GM18909 (cell line): ENCODE results near the gene PAK5.

Experiments used
- ATAC-seq: cut with Tn5 transposase; IDR thresholded peaks from one replicate; pipeline ENCODE4 v1.9.1; 2021; ENCODE audit warnings: mild to moderate bottlenecking; ENCODE audit not compliant: unreplicated experiment, poor library complexity

The PAK5 gene

GRCh38 chr20:9543214-9543613 is 295.7 kb downstream of the PAK5 start:
- no peak for ATAC-seq

GRCh38 chr20:9535449-9535848 is 303.4 kb downstream of the PAK5 start:
- no peak for ATAC-seq

- no peak for ATAC-seq
Measured at GRCh38 chr20:9534025-9534424, 304.9 kb downstream of the PAK5 start.

GRCh38 chr20:9532069-9532838 is 306.6 kb downstream of the PAK5 start:
- ATAC-seq: no peak

- no peak for ATAC-seq
Measured at GRCh38 chr20:9531581-9531980, 307.3 kb downstream of the PAK5 start.

- no peak for ATAC-seq
Measured at GRCh38 chr20:9523636-9524035, 315.2 kb downstream of the PAK5 start.

- ATAC-seq: no peak
Measured at GRCh38 chr20:9520086-9520485, 318.8 kb downstream of the PAK5 start.

- no peak for ATAC-seq
Measured at GRCh38 chr20:9518576-9519175, 320.2 kb downstream of the PAK5 start.

- ATAC-seq: no peak
Measured at GRCh38 chr20:9517297-9518162, 321.3 kb downstream of the PAK5 start.

GRCh38 chr20:9516234-9516871 is 322.5 kb downstream of the PAK5 start:
- no peak for ATAC-seq

GRCh38 chr20:9515741-9516233 is 323.1 kb downstream of the PAK5 start:
- ATAC-seq: no peak

GRCh38 chr20:9515214-9515585 is 323.7 kb downstream of the PAK5 start:
- no peak for ATAC-seq

GRCh38 chr20:9514461-9515213 is 324.2 kb downstream of the PAK5 start, which contains the start of gene LAMP5:
Gene LAMP5, plus strand, starts transcription at chr20:9514590. Its CDS starts 263 bp downstream, at chr20:9514853.
- ATAC-seq: no peak

GRCh38 chr20:9514072-9514460 is 324.8 kb downstream of the PAK5 start:
- ATAC-seq: no peak

GRCh38 chr20:9510911-9511310 is 328.0 kb downstream of the PAK5 start:
- ATAC-seq: peak; percentile 51

GRCh38 chr20:9509246-9509645 is 329.6 kb downstream of the PAK5 start:
- no peak for ATAC-seq

- ATAC-seq: no peak
Measured at GRCh38 chr20:9508696-9509178, 330.1 kb downstream of the PAK5 start.

- ATAC-seq: no peak
Measured at GRCh38 chr20:9508240-9508661, 330.6 kb downstream of the PAK5 start.

GRCh38 chr20:9507544-9508239 is 331.2 kb downstream of the PAK5 start:
- no peak for ATAC-seq
